ENCODE results near the gene ARHGEF6. TPM values are rescaled to one million over a fixed set of nuclear protein-coding genes. Genes with fewer than 3 reads are reported as not detected.

The ARHGEF6 gene
- total RNA-seq, 4 donors from 2014 or later, result 0.61 to 10.5 (median 2.9) TPM

- 64 to 88% methylated on average over 4 of the region's 4 CpGs for WGBS, 2 donors
- Histone ChIP-seq H3K9me3 (no peaks in the 10 kb centered on the region), H3K4me1 (no peaks in the 10 kb centered on the region), H3K36me3 (no peaks in the 10 kb centered on the region), H3K27me3 (no peaks in the 10 kb centered on the region), H3K27ac (no peak overlapping the region), H3K4me3 (no peak overlapping the region)
- no peak for TF ChIP-seq POLR2A (IDR thresholded peaks at IDR 0.05)
- TF ChIP-seq, protein P1, sequence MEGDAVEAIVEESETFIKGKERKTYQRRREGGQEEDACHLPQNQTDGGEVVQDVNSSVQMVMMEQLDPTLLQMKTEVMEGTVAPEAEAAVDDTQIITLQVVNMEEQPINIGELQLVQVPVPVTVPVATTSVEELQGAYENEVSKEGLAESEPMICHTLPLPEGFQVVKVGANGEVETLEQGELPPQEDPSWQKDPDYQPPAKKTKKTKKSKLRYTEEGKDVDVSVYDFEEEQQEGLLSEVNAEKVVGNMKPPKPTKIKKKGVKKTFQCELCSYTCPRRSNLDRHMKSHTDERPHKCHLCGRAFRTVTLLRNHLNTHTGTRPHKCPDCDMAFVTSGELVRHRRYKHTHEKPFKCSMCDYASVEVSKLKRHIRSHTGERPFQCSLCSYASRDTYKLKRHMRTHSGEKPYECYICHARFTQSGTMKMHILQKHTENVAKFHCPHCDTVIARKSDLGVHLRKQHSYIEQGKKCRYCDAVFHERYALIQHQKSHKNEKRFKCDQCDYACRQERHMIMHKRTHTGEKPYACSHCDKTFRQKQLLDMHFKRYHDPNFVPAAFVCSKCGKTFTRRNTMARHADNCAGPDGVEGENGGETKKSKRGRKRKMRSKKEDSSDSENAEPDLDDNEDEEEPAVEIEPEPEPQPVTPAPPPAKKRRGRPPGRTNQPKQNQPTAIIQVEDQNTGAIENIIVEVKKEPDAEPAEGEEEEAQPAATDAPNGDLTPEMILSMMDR (IDR thresholded peaks at IDR 0.05), result no peak
- no peak for DNase-seq
- intact Hi-C loops (cut with DNase I), result no loop called here
Measured at GRCh38 chrX:136738049-136738729, 42.5 kb downstream of the ARHGEF6 start.

- 83 to 100% methylated on average over 1 to 7 of the region's 7 CpGs for WGBS, 2 donors
- intact Hi-C loops (cut with DNase I), result no loop called here
Measured at GRCh38 chrX:136736690-136737089, 44.0 kb downstream of the ARHGEF6 start.

DNA sequence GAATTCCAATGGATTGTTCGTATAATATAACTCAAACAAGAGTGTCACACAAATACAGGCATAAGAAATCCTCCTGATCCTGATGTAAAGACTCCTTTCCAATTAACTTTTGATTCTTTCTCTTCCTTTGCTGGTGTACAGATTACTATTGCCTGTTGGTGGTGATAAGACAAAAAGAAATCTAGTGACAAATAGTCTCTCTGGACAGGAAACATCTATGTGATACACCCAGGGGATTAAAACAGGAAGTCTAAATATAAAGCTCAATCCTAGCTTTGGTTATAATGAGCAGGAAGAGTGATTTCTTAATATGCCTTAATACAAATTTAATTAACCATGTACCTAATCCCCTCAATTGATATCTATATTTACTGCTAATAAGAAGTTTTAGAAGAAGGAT is 45.1 kb downstream of the ARHGEF6 start:
- 79 to 88% methylated on average over 1 of the region's 1 CpG for WGBS, 2 donors
- Histone ChIP-seq H3K4me1 (no peaks in the 10 kb centered on the region), H3K27me3 (no peaks in the 10 kb centered on the region), H3K9me3 (no peaks in the 10 kb centered on the region), H3K4me3 (no peak overlapping the region), H3K27ac (no peak overlapping the region), H3K36me3 (no peaks in the 10 kb centered on the region)
- intact Hi-C loops (cut with DNase I), result no loop called here
- no peak for DNase-seq
- TF ChIP-seq POLR2A (IDR thresholded peaks at IDR 0.05), result no peak
- TF ChIP-seq, protein P1 (IDR thresholded peaks at IDR 0.05), result no peak

More at GRCh38 chrX:136736690-136737089, 44.0 kb downstream of the ARHGEF6 start:
- TF ChIP-seq, protein P1 (IDR thresholded peaks at IDR 0.05), result no peak
- TF ChIP-seq POLR2A (IDR thresholded peaks at IDR 0.05), result no peak
- Histone ChIP-seq H3K36me3 (no peaks in the 10 kb centered on the region), H3K27ac (no peak overlapping the region), H3K4me1 (no peaks in the 10 kb centered on the region), H3K4me3 (no peak overlapping the region), H3K9me3 (no peaks in the 10 kb centered on the region), H3K27me3 (no peaks in the 10 kb centered on the region)
- no peak for DNase-seq

- H3K27ac ChIP-seq, result no peak overlapping the region
- no peaks in the 10 kb centered on the region for H3K36me3 ChIP-seq
- H3K9me3 ChIP-seq, result no peaks in the 10 kb centered on the region
- no peaks in the 10 kb centered on the region for H3K4me1 ChIP-seq
- H3K4me3 ChIP-seq, result no peak overlapping the region
- H3K27me3 ChIP-seq, result no peaks in the 10 kb centered on the region
- TF ChIP-seq, protein P1 (IDR thresholded peaks at IDR 0.05), result no peak
- no peak for TF ChIP-seq POLR2A (IDR thresholded peaks at IDR 0.05)
- intact Hi-C loops (cut with DNase I), result no loop called here
- WGBS, 2 donors, result 76 to 100% methylated on average over 1 to 3 of the region's 3 CpGs
- DNase-seq, result no peak
Measured at GRCh38 chrX:136733613-136734012, 47.1 kb downstream of the ARHGEF6 start.

- no peaks in the 10 kb centered on the region for H3K4me1 ChIP-seq
- no peaks in the 10 kb centered on the region for H3K9me3 ChIP-seq
- no peak overlapping the region for H3K27ac ChIP-seq
- intact Hi-C loops (cut with DNase I), result no loop called here
- 68 to 89% methylated on average over 2 to 3 of the region's 3 CpGs for WGBS, 2 donors
- no peaks in the 10 kb centered on the region for H3K36me3 ChIP-seq
- TF ChIP-seq, protein P1 (IDR thresholded peaks at IDR 0.05), result no peak
- TF ChIP-seq POLR2A (IDR thresholded peaks at IDR 0.05), result no peak
- no peaks in the 10 kb centered on the region for H3K27me3 ChIP-seq
- no peak for DNase-seq
- no peak overlapping the region for H3K4me3 ChIP-seq
Measured at GRCh38 chrX:136731798-136732197, 48.9 kb downstream of the ARHGEF6 start.
